HL-60 (cell line): ENCODE measurements around the gene NRL.

Source experiments
- POLR2AphosphoS5 ChIP-seq: IDR thresholded peaks from 2 replicates; pipeline ENCODE4 v1.6.1; 2012; ENCODE audit warnings: low read depth
- TF ChIP-seq, protein P1 (sequence below): IDR thresholded peaks from one replicate; pipeline ENCODE4 v1.5.1; 2011; ENCODE audit warnings: low read length, control low read depth, inconsistent platforms; ENCODE audit not compliant: insufficient read depth

DNA sequence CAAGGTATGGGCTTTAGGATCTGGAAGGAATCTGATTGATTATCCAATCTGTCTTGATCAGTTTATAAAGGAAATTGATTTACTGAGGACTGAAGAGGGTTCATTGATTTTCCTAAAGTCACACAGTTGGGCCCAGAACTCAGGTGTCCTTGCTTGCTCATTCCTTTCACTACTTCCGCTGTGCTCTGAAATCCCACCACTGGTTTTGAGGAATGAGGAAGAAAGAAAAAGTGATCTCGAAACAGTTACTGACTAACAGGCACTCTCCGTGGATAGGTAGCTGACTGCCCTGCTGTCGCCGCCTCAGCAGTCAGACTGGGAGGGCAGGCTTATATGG lies 15.6 kb upstream of the NRL start, which contains the start of gene FITM1:
- TF ChIP-seq, protein P1, sequence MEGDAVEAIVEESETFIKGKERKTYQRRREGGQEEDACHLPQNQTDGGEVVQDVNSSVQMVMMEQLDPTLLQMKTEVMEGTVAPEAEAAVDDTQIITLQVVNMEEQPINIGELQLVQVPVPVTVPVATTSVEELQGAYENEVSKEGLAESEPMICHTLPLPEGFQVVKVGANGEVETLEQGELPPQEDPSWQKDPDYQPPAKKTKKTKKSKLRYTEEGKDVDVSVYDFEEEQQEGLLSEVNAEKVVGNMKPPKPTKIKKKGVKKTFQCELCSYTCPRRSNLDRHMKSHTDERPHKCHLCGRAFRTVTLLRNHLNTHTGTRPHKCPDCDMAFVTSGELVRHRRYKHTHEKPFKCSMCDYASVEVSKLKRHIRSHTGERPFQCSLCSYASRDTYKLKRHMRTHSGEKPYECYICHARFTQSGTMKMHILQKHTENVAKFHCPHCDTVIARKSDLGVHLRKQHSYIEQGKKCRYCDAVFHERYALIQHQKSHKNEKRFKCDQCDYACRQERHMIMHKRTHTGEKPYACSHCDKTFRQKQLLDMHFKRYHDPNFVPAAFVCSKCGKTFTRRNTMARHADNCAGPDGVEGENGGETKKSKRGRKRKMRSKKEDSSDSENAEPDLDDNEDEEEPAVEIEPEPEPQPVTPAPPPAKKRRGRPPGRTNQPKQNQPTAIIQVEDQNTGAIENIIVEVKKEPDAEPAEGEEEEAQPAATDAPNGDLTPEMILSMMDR = no peak
- no peak for TF ChIP-seq POLR2AphosphoS5
